Ishikawa (cell line): ENCODE results near the gene ZNHIT1.

Experiments used
- CEBPB ChIP-seq: IDR thresholded peaks from 2 replicates; pipeline ENCODE4 v1.6.1; 2012
- CREB1 ChIP-seq: IDR thresholded peaks from 2 replicates; pipeline ENCODE4 v1.6.1; 2012; ENCODE audit warnings: low read depth
- EGR1 ChIP-seq: IDR thresholded peaks from 2 replicates; pipeline ENCODE4 v1.6.1; 2012
- EP300 ChIP-seq: IDR thresholded peaks from 2 replicates; pipeline ENCODE4 v1.6.1; 2012; ENCODE audit warnings: borderline replicate concordance
- FOXM1 ChIP-seq: IDR thresholded peaks from 2 replicates; pipeline ENCODE4 v1.6.1; 2012; ENCODE audit warnings: low read depth, borderline replicate concordance
- MAX ChIP-seq: IDR thresholded peaks from 2 replicates; pipeline ENCODE4 v1.6.1; 2012
- NFIC ChIP-seq: IDR thresholded peaks from 2 replicates; pipeline ENCODE4 v1.6.1; 2012
- RAD21 ChIP-seq: IDR thresholded peaks from 2 replicates; pipeline ENCODE4 v1.6.1; 2012; ENCODE audit warnings: low read depth
- REST ChIP-seq: IDR thresholded peaks from 2 replicates; pipeline ENCODE4 v1.6.1; 2012; ENCODE audit warnings: low read depth, mild to moderate bottlenecking
- TAF1 ChIP-seq: IDR thresholded peaks from 2 replicates; pipeline ENCODE4 v1.6.1; 2012; ENCODE audit warnings: low read depth, mild to moderate bottlenecking
- TCF12 ChIP-seq: IDR thresholded peaks from 2 replicates; pipeline ENCODE4 v1.6.1; 2012; ENCODE audit warnings: low read depth
- TEAD4 ChIP-seq: IDR thresholded peaks from 2 replicates; pipeline ENCODE4 v1.6.1; 2012
- USF1 ChIP-seq: IDR thresholded peaks from 2 replicates; pipeline ENCODE4 v1.6.1; 2012
- YY1 ChIP-seq: IDR thresholded peaks from 2 replicates; pipeline ENCODE4 v1.6.1; 2012; ENCODE audit warnings: low read depth
- ZBTB7A ChIP-seq: IDR thresholded peaks from 2 replicates; pipeline ENCODE4 v1.6.1; 2012; ENCODE audit warnings: low read depth

Gene ZNHIT1

GRCh38 chr7:101208794-101209193, 9.2 kb upstream of the ZNHIT1 start:
- TF ChIP-seq YY1 = no peak
- TF ChIP-seq CEBPB = no peak
- TF ChIP-seq FOXM1 = no peak
- TF ChIP-seq TCF12 = no peak
- TF ChIP-seq REST = no peak
- TF ChIP-seq MAX = no peak
- no peak for TF ChIP-seq EGR1
- no peak for TF ChIP-seq EP300
- TF ChIP-seq USF1 = no peak
- no peak for TF ChIP-seq CREB1
- TF ChIP-seq TAF1 = no peak
- no peak for TF ChIP-seq NFIC

GRCh38 chr7:101210143-101210542, 7.8 kb upstream of the ZNHIT1 start:
- TF ChIP-seq USF1 (no peak), RAD21 (no peak), TEAD4 (no peak), MAX (no peak), YY1 (no peak), EP300 (no peak), REST (no peak), TAF1 (no peak), CREB1 (no peak), ZBTB7A (no peak), FOXM1 (no peak), CEBPB (no peak), NFIC (no peak)

- no peak for TF ChIP-seq ZBTB7A
- TF ChIP-seq REST = no peak
- no peak for TF ChIP-seq TCF12
- TF ChIP-seq CEBPB = no peak
- TF ChIP-seq MAX = no peak
- no peak for TF ChIP-seq CREB1
- TF ChIP-seq EP300 = no peak
- TF ChIP-seq USF1 = no peak
- TF ChIP-seq EGR1 = no peak
- no peak for TF ChIP-seq FOXM1
- TF ChIP-seq TEAD4 = no peak
- TF ChIP-seq RAD21 = no peak
Measured at GRCh38 chr7:101211501-101211900, 6.5 kb upstream of the ZNHIT1 start.

- no peak for TF ChIP-seq TEAD4
Measured at GRCh38 chr7:101212014-101212413, 6.0 kb upstream of the ZNHIT1 start.
